ENCODE measurements around the gene ARVCF. TPM values are rescaled to one million over a fixed set of nuclear protein-coding genes. Genes with fewer than 3 reads are reported as not detected.

The ARVCF gene
- total and polyA plus RNA-seq, 9 of the 15 experiments (the other 6 are each of a cell fraction or from before 2014, with no cell fraction given) = 0.03 to 97.4 (median 15.6) TPM

DNA sequence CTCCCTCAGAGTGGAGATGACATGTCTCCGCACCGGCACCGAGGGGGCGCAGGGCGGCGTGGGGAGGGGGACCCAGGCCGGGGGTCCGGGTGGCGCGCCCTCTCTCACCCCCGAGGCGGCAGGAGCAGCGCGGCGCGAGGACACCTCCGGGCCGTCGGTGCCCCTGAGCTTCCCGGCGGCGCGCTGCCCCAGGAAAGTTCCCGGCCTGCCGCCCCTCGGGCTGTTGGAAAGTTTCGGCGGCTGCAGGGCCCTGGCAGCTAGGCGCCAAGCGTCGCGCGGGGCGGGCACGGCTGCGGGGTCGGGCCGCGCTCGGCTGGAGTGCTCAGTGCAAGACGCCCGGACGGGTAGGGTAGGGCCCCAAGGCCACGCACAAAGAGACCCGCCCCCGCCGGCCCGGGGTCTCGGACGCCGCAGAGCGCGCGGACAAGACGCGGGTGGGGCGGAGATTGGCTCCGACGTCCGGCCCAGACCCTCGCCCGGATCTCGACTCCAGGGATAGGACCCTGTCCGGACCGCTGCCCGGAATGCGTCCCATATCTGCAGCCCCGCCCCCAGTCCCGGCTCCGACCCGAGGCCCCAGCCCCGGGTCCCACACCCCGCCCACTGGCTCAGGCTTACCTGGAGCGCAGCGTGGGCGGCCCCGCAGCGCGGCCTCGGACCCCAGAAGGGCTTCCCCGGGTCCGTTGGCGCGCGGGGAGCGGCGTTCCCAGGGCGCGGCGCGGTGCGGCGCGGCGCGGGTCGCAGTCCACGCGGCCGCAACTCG lies 471 bp downstream of the ARVCF start (continued):
- TF ChIP-seq, protein P1, sequence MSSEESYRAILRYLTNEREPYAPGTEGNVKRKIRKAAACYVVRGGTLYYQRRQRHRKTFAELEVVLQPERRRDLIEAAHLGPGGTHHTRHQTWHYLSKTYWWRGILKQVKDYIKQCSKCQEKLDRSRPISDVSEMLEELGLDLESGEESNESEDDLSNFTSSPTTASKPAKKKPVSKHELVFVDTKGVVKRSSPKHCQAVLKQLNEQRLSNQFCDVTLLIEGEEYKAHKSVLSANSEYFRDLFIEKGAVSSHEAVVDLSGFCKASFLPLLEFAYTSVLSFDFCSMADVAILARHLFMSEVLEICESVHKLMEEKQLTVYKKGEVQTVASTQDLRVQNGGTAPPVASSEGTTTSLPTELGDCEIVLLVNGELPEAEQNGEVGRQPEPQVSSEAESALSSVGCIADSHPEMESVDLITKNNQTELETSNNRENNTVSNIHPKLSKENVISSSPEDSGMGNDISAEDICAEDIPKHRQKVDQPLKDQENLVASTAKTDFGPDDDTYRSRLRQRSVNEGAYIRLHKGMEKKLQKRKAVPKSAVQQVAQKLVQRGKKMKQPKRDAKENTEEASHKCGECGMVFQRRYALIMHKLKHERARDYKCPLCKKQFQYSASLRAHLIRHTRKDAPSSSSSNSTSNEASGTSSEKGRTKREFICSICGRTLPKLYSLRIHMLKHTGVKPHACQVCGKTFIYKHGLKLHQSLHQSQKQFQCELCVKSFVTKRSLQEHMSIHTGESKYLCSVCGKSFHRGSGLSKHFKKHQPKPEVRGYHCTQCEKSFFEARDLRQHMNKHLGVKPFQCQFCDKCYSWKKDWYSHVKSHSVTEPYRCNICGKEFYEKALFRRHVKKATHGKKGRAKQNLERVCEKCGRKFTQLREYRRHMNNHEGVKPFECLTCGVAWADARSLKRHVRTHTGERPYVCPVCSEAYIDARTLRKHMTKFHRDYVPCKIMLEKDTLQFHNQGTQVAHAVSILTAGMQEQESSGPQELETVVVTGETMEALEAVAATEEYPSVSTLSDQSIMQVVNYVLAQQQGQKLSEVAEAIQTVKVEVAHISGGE (CRISPR knock-in tag; IDR thresholded peaks at IDR 0.05) = 0 out of 6 replicates have a peak, but pooled peaks of 1 of the 3 experiments have one; percentile 9
- TF ChIP-seq, protein P2, sequence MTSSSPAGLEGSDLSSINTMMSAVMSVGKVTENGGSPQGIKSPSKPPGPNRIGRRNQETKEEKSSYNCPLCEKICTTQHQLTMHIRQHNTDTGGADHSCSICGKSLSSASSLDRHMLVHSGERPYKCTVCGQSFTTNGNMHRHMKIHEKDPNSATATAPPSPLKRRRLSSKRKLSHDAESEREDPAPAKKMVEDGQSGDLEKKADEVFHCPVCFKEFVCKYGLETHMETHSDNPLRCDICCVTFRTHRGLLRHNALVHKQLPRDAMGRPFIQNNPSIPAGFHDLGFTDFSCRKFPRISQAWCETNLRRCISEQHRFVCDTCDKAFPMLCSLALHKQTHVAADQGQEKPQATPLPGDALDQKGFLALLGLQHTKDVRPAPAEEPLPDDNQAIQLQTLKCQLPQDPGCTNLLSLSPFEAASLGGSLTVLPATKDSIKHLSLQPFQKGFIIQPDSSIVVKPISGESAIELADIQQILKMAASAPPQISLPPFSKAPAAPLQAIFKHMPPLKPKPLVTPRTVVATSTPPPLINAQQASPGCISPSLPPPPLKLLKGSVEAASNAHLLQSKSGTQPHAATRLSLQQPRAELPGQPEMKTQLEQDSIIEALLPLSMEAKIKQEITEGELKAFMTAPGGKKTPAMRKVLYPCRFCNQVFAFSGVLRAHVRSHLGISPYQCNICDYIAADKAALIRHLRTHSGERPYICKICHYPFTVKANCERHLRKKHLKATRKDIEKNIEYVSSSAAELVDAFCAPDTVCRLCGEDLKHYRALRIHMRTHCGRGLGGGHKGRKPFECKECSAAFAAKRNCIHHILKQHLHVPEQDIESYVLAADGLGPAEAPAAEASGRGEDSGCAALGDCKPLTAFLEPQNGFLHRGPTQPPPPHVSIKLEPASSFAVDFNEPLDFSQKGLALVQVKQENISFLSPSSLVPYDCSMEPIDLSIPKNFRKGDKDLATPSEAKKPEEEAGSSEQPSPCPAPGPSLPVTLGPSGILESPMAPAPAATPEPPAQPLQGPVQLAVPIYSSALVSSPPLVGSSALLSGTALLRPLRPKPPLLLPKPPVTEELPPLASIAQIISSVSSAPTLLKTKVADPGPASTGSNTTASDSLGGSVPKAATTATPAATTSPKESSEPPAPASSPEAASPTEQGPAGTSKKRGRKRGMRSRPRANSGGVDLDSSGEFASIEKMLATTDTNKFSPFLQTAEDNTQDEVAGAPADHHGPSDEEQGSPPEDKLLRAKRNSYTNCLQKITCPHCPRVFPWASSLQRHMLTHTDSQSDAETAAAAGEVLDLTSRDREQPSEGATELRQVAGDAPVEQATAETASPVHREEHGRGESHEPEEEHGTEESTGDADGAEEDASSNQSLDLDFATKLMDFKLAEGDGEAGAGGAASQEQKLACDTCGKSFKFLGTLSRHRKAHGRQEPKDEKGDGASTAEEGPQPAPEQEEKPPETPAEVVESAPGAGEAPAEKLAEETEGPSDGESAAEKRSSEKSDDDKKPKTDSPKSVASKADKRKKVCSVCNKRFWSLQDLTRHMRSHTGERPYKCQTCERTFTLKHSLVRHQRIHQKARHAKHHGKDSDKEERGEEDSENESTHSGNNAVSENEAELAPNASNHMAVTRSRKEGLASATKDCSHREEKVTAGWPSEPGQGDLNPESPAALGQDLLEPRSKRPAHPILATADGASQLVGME (CRISPR knock-in tag; IDR thresholded peaks at IDR 0.05) = peak; percentile 65; the same call in 1 of the 2 replicates
- TF ChIP-seq MCM3 (IDR thresholded peaks at IDR 0.05) (no peak), BRCA1 (IDR thresholded peaks at IDR 0.05) (no peak), BRCA1 (CRISPR knock-in tag; IDR thresholded peaks at IDR 0.05) (no peak), BDP1 (IDR thresholded peaks at IDR 0.05; ENCODE audit: insufficient read depth, insufficient read length) (no peak), BRD9 (IDR thresholded peaks at IDR 0.05; ENCODE audit: low read depth, partially characterized antibody) (no peak)

All from K562 (cell line).